HCT116 (cell line): ENCODE data around the gene INPP5D. TPM values are rescaled to one million over a fixed set of nuclear protein-coding genes. Genes with fewer than 3 reads are reported as not detected.

ENCODE experiments used
- ATAC-seq: fragments of 200-7000 bp; cut with Tn5 transposase; 2 replicates; pipeline ENCODE4 v1.9.1; 2020; ENCODE audit warnings: mild to moderate bottlenecking, moderate library complexity
- BruUV-seq: library from RNA; stranded (reverse); fragments of 400-500 nt; replicated peaks from 2 replicates; lab custom pipeline; 2021; lab: Mats Ljungman, UMichigan
- CTCF ChIA-PET: fragments of 300-600 bp; sonication (Branson Sonifier 250); formaldehyde crosslinking; loops from one replicate; lab custom pipeline; 2021; ENCODE audit warnings: antibody characterized with exemption; lab: Charles Lee
- POLR2A ChIA-PET: fragments of 300-600, 350-600 bp; sonication (Branson Sonifier 250); formaldehyde crosslinking; loops from one replicate; lab custom pipeline; 2021; ENCODE audit warnings: antibody characterized with exemption; lab: Charles Lee
- RAD21 ChIA-PET, 2 experiments: fragments of 300-600 bp; sonication (Branson Sonifier 250); formaldehyde crosslinking; loops; one replicate each; lab custom pipeline; 2023; ENCODE audit warnings: low total read pairs in 2 of 2; ENCODE audit not compliant: uncharacterized antibody in 2 of 2, unreplicated experiment in 2 of 2, low non-redundant PET in 1 of 2; lab: Charles Lee
- DNase-seq: peaks from one replicate; pipeline ENCODE4 v3.0.0-alpha.2; 2010; ENCODE audit warnings: low read depth, low spot score
- H2AFZ ChIP-seq: fragments of 200-600 bp; shearing (Covaris generic), sonication (generic); 2 replicates; pipeline ENCODE4 v1.6.1; 2017; ENCODE audit warnings: low read depth, mixed run types, mixed read lengths, antibody characterized with exemption, low read length; ENCODE audit not compliant: poor library complexity, severe bottlenecking
- H3K27ac ChIP-seq: 2 replicates; pipeline ENCODE4 v1.5.1; 2012; ENCODE audit warnings: low read depth, low read length
- H3K27me3 ChIP-seq: fragments of 200-600 bp; sonication (generic); 2 replicates; pipeline ENCODE4 v1.6.1; 2016; ENCODE audit warnings: mixed run types, low read length, mixed read lengths; ENCODE audit not compliant: insufficient read depth
- H3K36me3 ChIP-seq, 2 experiments: fragments of 200-500 bp in 1 of 2; fragments of 200-600 bp in 1 of 2; sonication (Bioruptor generic) in 1 of 2; sonication (generic) in 1 of 2; 2 replicates each; pipeline versions ENCODE4 v1.5.1 to v1.6.1; 2014 to 2016; ENCODE audit warnings: low read length in 2 of 2, inconsistent platforms in 1 of 2, mixed read lengths in 1 of 2, mixed run types in 1 of 2; ENCODE audit not compliant: insufficient read depth in 2 of 2, control insufficient read depth in 1 of 2
- H3K4me1 ChIP-seq, 2 experiments: fragments of 200-600 bp in 1 of 2; sonication (generic) in 1 of 2; 2 replicates each; pipeline versions ENCODE4 v1.5.1 to v1.6.1; 2012 to 2017; ENCODE audit warnings: low read length in 2 of 2, inconsistent platforms in 1 of 2, mild to moderate bottlenecking in 1 of 2, mixed read lengths in 1 of 2, mixed run types in 1 of 2, moderate library complexity in 1 of 2; ENCODE audit not compliant: insufficient read depth in 2 of 2, control insufficient read depth in 1 of 2
- H3K4me2 ChIP-seq: fragments of 200-600 bp; sonication (generic); 2 replicates; pipeline ENCODE4 v1.6.1; 2017; ENCODE audit warnings: mixed run types, low read length, mixed read lengths
- H3K4me3 ChIP-seq, 2 experiments: fragments of 200-600 bp in 1 of 2; sonication (generic) in 1 of 2; replicated peaks in 1 of 2; 2 replicates each; pipeline ENCODE4 v1.5.1; 2011 to 2016; ENCODE audit warnings: low read length in 2 of 2, control low read depth in 1 of 2, low read depth in 1 of 2, mild to moderate bottlenecking in 1 of 2, mixed read lengths in 1 of 2, mixed run types in 1 of 2
- H3K79me2 ChIP-seq: fragments of 200-600 bp; sonication (generic); 2 replicates; pipeline ENCODE4 v1.6.1; 2017; ENCODE audit warnings: mild to moderate bottlenecking, mixed run types, low read length, moderate library complexity, mixed read lengths; ENCODE audit not compliant: insufficient read depth
- H3K9ac ChIP-seq: fragments of 200-600 bp; sonication (generic); 2 replicates; pipeline ENCODE4 v1.6.1; 2016; ENCODE audit warnings: low read length, mixed read lengths
- H3K9me2 ChIP-seq: fragments of 200-600 bp; sonication (generic), shearing (Covaris generic); 2 replicates; pipeline ENCODE4 v1.6.1; 2017; ENCODE audit warnings: mixed run types, mild to moderate bottlenecking, moderate library complexity; ENCODE audit not compliant: insufficient read depth
- H3K9me3 ChIP-seq, 2 experiments: fragments of 200-500 bp in 1 of 2; fragments of 200-600 bp in 1 of 2; sonication (Bioruptor generic) in 1 of 2; sonication (generic) in 1 of 2; 2 replicates each; pipeline ENCODE4 v1.6.1; 2014 to 2017; ENCODE audit warnings: low read length in 2 of 2, mixed read lengths in 2 of 2, inconsistent platforms in 1 of 2, low read depth in 1 of 2, mild to moderate bottlenecking in 1 of 2, mixed run types in 1 of 2, moderate library complexity in 1 of 2; ENCODE audit not compliant: control insufficient read depth in 1 of 2, insufficient read depth in 1 of 2
- H4K20me1 ChIP-seq: fragments of 200-600 bp; sonication (generic), shearing (Covaris generic); 2 replicates; pipeline ENCODE4 v1.6.1; 2017; ENCODE audit warnings: mixed run types, mild to moderate bottlenecking, moderate library complexity; ENCODE audit not compliant: insufficient read depth
- CBX3 ChIP-seq: IDR thresholded peaks from 2 replicates; pipeline ENCODE4 v1.6.1; 2012; ENCODE audit warnings: low read depth
- EGR1 ChIP-seq: IDR thresholded peaks from 2 replicates; pipeline ENCODE4 v1.6.1; 2012; ENCODE audit warnings: low read depth
- EZH2phosphoT487 ChIP-seq: fragments of 200-600 bp; IDR thresholded peaks from 2 replicates; pipeline ENCODE4 v1.6.1; 2018; ENCODE audit warnings: antibody characterized with exemption, borderline replicate concordance
- FOSL1 ChIP-seq: IDR thresholded peaks from 2 replicates; pipeline ENCODE4 v1.6.1; 2012; ENCODE audit warnings: low read depth
- JUND ChIP-seq: IDR thresholded peaks from 2 replicates; pipeline ENCODE4 v1.6.1; 2012
- RAD21 ChIP-seq: IDR thresholded peaks from 2 replicates; pipeline ENCODE4 v1.6.1; 2012; ENCODE audit warnings: low read depth, mild to moderate bottlenecking
- SIN3A ChIP-seq: IDR thresholded peaks from 2 replicates; pipeline ENCODE4 v1.6.1; 2012; ENCODE audit warnings: low read depth
- YY1 ChIP-seq: IDR thresholded peaks from 2 replicates; pipeline ENCODE4 v1.6.1; 2011; ENCODE audit warnings: low read length, low read depth, moderate library complexity, mild to moderate bottlenecking; ENCODE audit not compliant: insufficient replicate concordance; ENCODE audit errors: extremely low read depth
- ZFX ChIP-seq: fragments of 450-650 bp; IDR thresholded peaks from 2 replicates; pipeline ENCODE4 v1.6.1; 2017
- ZNF274 ChIP-seq: fragments of 200-500 bp; sonication (Bioruptor generic); IDR thresholded peaks from 2 replicates; pipeline ENCODE4 v1.6.1; 2014; ENCODE audit warnings: mild to moderate bottlenecking, low read depth, low read length, inconsistent platforms
- intact Hi-C: fragments of 100-400 bp; cut with micrococcal nuclease; formaldehyde crosslinking; loops from 2 replicates; pipeline ENCODE4 v1.10.0; 2022
- total RNA-seq: library from RNA; stranded (reverse); gene quantifications from one replicate; pipeline ENCODE4 v1.2.1, GENCODE V29; 2021; ENCODE audit not compliant: unreplicated experiment
- TF ChIP-seq, protein P1 (sequence below): IDR thresholded peaks from 2 replicates; pipeline ENCODE4 v1.6.1; 2011; ENCODE audit warnings: mild to moderate bottlenecking, low read length, moderate library complexity; ENCODE audit not compliant: insufficient replicate concordance; ENCODE audit errors: extremely low read depth

Gene INPP5D
- total RNA-seq, 1 experiment from 2014 or later, result 1.8 TPM

DNA sequence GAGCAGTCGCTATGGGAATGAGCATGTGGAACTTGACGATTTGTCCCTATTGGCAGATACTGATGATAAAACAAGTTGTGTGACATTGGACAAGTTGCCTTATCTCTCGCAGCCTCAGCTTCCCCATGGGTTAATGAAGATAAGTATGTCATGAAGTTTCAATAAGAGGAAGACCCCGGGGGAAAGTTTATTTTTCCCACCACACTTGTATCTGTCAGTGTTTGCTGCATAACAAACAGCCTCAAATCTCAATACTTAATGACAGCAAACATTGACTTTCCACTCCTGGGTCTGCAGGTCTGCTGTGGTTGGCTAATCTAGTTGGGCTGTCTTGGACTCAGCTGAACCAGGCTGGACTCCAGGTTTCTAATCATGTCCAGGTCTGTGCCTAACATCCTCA is 45.8 kb downstream of the INPP5D start:
- BruUV-seq, result no TSS peak
- DNase-seq (no peak), ATAC-seq (no peak)
- ChIA-PET CTCF (no interaction called here), POLR2A (no interaction called here), RAD21 (no interaction called here)
- Histone ChIP-seq H3K9me2 (no peaks in the 10 kb centered on the region), H3K4me3 (no peak overlapping the region), H3K27me3 (0 out of 2 replicates have a peak, but pooled peaks cover 6% of the 10 kb centered on the region), H3K36me3 (no peaks in the 10 kb centered on the region), H2AFZ (no peak overlapping the region), H3K79me2 (no peaks in the 10 kb centered on the region), H3K9ac (no peak overlapping the region), H3K4me2 (no peak overlapping the region), H4K20me1 (no peaks in the 10 kb centered on the region), H3K9me3 (no peaks in the 10 kb centered on the region), H3K4me1 (no peaks in the 10 kb centered on the region), H3K27ac (no peak overlapping the region)
- intact Hi-C loops, result no loop called here
- TF ChIP-seq, protein P1, sequence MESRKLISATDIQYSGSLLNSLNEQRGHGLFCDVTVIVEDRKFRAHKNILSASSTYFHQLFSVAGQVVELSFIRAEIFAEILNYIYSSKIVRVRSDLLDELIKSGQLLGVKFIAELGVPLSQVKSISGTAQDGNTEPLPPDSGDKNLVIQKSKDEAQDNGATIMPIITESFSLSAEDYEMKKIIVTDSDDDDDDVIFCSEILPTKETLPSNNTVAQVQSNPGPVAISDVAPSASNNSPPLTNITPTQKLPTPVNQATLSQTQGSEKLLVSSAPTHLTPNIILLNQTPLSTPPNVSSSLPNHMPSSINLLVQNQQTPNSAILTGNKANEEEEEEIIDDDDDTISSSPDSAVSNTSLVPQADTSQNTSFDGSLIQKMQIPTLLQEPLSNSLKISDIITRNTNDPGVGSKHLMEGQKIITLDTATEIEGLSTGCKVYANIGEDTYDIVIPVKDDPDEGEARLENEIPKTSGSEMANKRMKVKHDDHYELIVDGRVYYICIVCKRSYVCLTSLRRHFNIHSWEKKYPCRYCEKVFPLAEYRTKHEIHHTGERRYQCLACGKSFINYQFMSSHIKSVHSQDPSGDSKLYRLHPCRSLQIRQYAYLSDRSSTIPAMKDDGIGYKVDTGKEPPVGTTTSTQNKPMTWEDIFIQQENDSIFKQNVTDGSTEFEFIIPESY, result no peak
- TF ChIP-seq YY1 (no peak), ZFX (no peak), RAD21 (no peak), SIN3A (no peak), EGR1 (no peak), CBX3 (no peak), EZH2phosphoT487 (no peak), ZNF274 (no peak), FOSL1 (no peak), JUND (no peak)
